Measurements from ENCODE around the gene RITA1.
A peak's percentile ranks its signal among the peaks of the same experiment; 100 is the strongest.

The RITA1 gene

GRCh38 chr12:113179023-113179422, 6.5 kb upstream of the RITA1 start:
- no peak for DNase-seq (ENCODE audit: low read depth, low spot score)

GRCh38 chr12:113180333-113180732, 5.2 kb upstream of the RITA1 start:
- no peak for DNase-seq (ENCODE audit: low read depth, low spot score)

- no peak for DNase-seq (ENCODE audit: low read depth, low spot score)
These were observed 3.5 kb upstream of the RITA1 start for GRCh38 chr12:113181975-113182374.

- DNase-seq (ENCODE audit: low read depth, low spot score), result no peak
These were observed 2.4 kb upstream of the RITA1 start for GRCh38 chr12:113183030-113183589.

- DNase-seq (ENCODE audit: low read depth, low spot score), result no peak
These were observed 1.2 kb upstream of the RITA1 start for GRCh38 chr12:113184098-113184899.

- DNase-seq (ENCODE audit: low read depth, low spot score), result peak; percentile 42
These were observed 681 bp upstream of the RITA1 start for GRCh38 chr12:113184900-113185179.

GRCh38 chr12:113186033-113186365, 478 bp downstream of the RITA1 start:
- no peak for DNase-seq (ENCODE audit: low read depth, low spot score)

- DNase-seq (ENCODE audit: low read depth, low spot score), result no peak
These were observed 1.3 kb downstream of the RITA1 start for GRCh38 chr12:113186666-113187325.

- DNase-seq (ENCODE audit: low read depth, low spot score), result no peak
These were observed 3.8 kb downstream of the RITA1 start for GRCh38 chr12:113189361-113189760.

GRCh38 chr12:113190761-113191160, 5.2 kb downstream of the RITA1 start:
- DNase-seq (ENCODE audit: low read depth, low spot score), result peak; percentile 63

- DNase-seq (ENCODE audit: low read depth, low spot score), result no peak
These were observed 5.7 kb downstream of the RITA1 start for GRCh38 chr12:113191227-113191626.

GRCh38 chr12:113194971-113195391, 9.5 kb downstream of the RITA1 start:
- no peak for DNase-seq (ENCODE audit: low read depth, low spot score)

- DNase-seq (ENCODE audit: low read depth, low spot score), result no peak
These were observed 10.1 kb downstream of the RITA1 start for GRCh38 chr12:113195598-113195997.

GRCh38 chr12:113196582-113196981, 11.1 kb downstream of the RITA1 start:
- DNase-seq (ENCODE audit: low read depth, low spot score), result no peak

- no peak for DNase-seq (ENCODE audit: low read depth, low spot score)
These were observed 11.5 kb downstream of the RITA1 start for GRCh38 chr12:113196990-113197389.

- no peak for DNase-seq (ENCODE audit: low read depth, low spot score)
These were observed 12.1 kb downstream of the RITA1 start for GRCh38 chr12:113197518-113198077.

- no peak for DNase-seq (ENCODE audit: low read depth, low spot score)
These were observed 12.8 kb downstream of the RITA1 start for GRCh38 chr12:113198296-113198695.

GRCh38 chr12:113200021-113200797, 14.7 kb downstream of the RITA1 start:
- no peak for DNase-seq (ENCODE audit: low read depth, low spot score)

GRCh38 chr12:113201187-113202177, 16.0 kb downstream of the RITA1 start:
- no peak for DNase-seq (ENCODE audit: low read depth, low spot score)

GRCh38 chr12:113202300-113203075, 17.0 kb downstream of the RITA1 start:
- no peak for DNase-seq (ENCODE audit: low read depth, low spot score)
